OCI-LY7 (cell line): ENCODE measurements around the gene OR3A2. TPM values are rescaled to one million over a fixed set of nuclear protein-coding genes. Genes with fewer than 3 reads are reported as not detected.
"Not testable (repeated sequence)": the region's sequence is repeated elsewhere in the genome, so short reads cannot be mapped to it uniquely, and the experiment has no call there.

Experiments used
- BruUV-seq: library from RNA; stranded (reverse); fragments of 400-500 nt; replicated peaks from 2 replicates; lab custom pipeline; 2021; lab: Mats Ljungman, UMichigan
- CTCF ChIA-PET: fragments of 300-600 bp; sonication (Branson Sonifier 250); formaldehyde crosslinking; loops from one replicate; lab custom pipeline; 2022; ENCODE audit warnings: antibody characterized with exemption; ENCODE audit not compliant: unreplicated experiment; lab: Charles Lee
- POLR2A ChIA-PET: fragments of 300-600 bp; sonication (Branson Sonifier 250); formaldehyde crosslinking; loops from one replicate; lab custom pipeline; 2022; ENCODE audit warnings: antibody characterized with exemption; lab: Charles Lee
- DNase-seq: peaks from one replicate; pipeline ENCODE4 v3.0.0-alpha.2; 2015; ENCODE audit warnings: low spot score
- H2AFZ ChIP-seq: fragments of 200-600 bp; sonication (generic), shearing (Covaris generic); 2 replicates; pipeline ENCODE4 v1.6.1; 2014; ENCODE audit warnings: mild to moderate bottlenecking, antibody characterized with exemption, low read length, moderate library complexity
- H3K27ac ChIP-seq: fragments of 200-600 bp; sonication (generic); 2 replicates; pipeline ENCODE4 v1.5.1; 2014; ENCODE audit warnings: mixed run types, low read depth, mild to moderate bottlenecking, moderate library complexity, low read length, inconsistent platforms; ENCODE audit not compliant: poor library complexity, severe bottlenecking
- H3K36me3 ChIP-seq: fragments of 200-600 bp; sonication (generic); 2 replicates; pipeline ENCODE4 v1.6.1; 2014; ENCODE audit warnings: mild to moderate bottlenecking, antibody characterized with exemption, low read length, moderate library complexity, mixed read lengths; ENCODE audit not compliant: insufficient read depth
- H3K4me1 ChIP-seq: fragments of 200-600 bp; sonication (generic); 2 replicates; pipeline ENCODE4 v1.5.1; 2014; ENCODE audit warnings: mild to moderate bottlenecking, low read length; ENCODE audit not compliant: insufficient read depth, poor library complexity, severe bottlenecking
- H3K4me2 ChIP-seq: fragments of 200-600 bp; sonication (generic); 2 replicates; pipeline ENCODE4 v1.6.1; 2014; ENCODE audit warnings: mild to moderate bottlenecking, low read length
- H3K4me3 ChIP-seq: fragments of 200-600 bp; sonication (generic); 2 replicates; pipeline ENCODE4 v1.5.1; 2014; ENCODE audit warnings: mild to moderate bottlenecking, low read depth, low read length; ENCODE audit not compliant: poor library complexity, severe bottlenecking
- H3K79me2 ChIP-seq: fragments of 200-600 bp; sonication (generic); 2 replicates; pipeline ENCODE4 v1.6.1; 2016; ENCODE audit warnings: low read depth, mild to moderate bottlenecking, low read length, moderate library complexity, mixed read lengths; ENCODE audit not compliant: insufficient read depth
- H3K9me2 ChIP-seq: fragments of 200-600 bp; sonication (generic); 2 replicates; pipeline ENCODE4 v1.6.1; 2016; ENCODE audit warnings: mild to moderate bottlenecking, low read length, mixed read lengths; ENCODE audit not compliant: insufficient read depth
- H3K9me3 ChIP-seq: fragments of 200-600 bp; sonication (generic); 2 replicates; pipeline ENCODE4 v1.6.1; 2014; ENCODE audit warnings: mild to moderate bottlenecking, mixed run types, low read length, mixed read lengths
- H4K20me1 ChIP-seq: fragments of 200-600 bp; sonication (generic); 2 replicates; pipeline ENCODE4 v1.6.1; 2014; ENCODE audit warnings: mild to moderate bottlenecking, antibody characterized with exemption, low read length, moderate library complexity, mixed read lengths; ENCODE audit not compliant: insufficient read depth
- EZH2phosphoT487 ChIP-seq: fragments of 200-600 bp; sonication (generic); IDR thresholded peaks from 2 replicates; pipeline ENCODE4 v1.6.1; 2018; ENCODE audit warnings: low read depth, borderline replicate concordance, mild to moderate bottlenecking, mixed run types, antibody characterized with exemption, low read length, moderate library complexity, mixed read lengths
- intact Hi-C: fragments of 100-400 bp; cut with micrococcal nuclease; formaldehyde crosslinking; loops from one replicate; pipeline ENCODE4 v1.10.0; 2022; ENCODE audit not compliant: unreplicated experiment
- total RNA-seq, 2 experiments: library from RNA; depleted of rRNA in 1 of 2; stranded (reverse); fragments of >200 nt in 1 of 2; shearing (Covaris generic) in 1 of 2; gene quantifications; 2 replicates each; pipeline ENCODE4 v1.2.3, GENCODE V29; 2014 to 2022
- TF ChIP-seq, protein P1 (sequence below): fragments of 200-600 bp; sonication (generic); conservative IDR thresholded peaks from 2 replicates; pipeline ENCODE4 v1.5.1; 2014; ENCODE audit warnings: mild to moderate bottlenecking, antibody characterized with exemption, low read length, moderate library complexity, mixed read lengths

OR3A2 gene
- total RNA-seq, 2 experiments from 2014 or later: not detected

DNA sequence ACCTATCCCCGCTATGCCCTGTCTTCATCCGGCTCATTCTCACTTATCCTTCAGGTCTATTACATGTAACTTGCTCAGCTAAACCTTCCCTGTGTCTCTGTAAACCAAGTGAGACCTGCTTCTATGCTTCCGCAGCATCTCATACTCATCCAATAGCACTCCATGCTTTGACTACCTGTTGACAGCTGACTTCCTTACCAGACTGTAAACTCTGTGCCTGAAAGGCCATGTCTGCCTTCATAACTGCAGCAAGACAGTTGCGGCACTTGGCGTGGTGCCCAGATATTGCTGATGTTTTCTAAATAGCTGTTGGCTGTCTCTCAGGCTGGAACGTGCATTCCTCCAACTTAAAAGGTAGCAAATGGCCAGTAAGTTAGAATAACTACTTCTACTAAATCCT is 13.9 kb upstream of the OR3A2 start:
- no peaks in the 10 kb centered on the region for H3K36me3 ChIP-seq
- TF ChIP-seq EZH2phosphoT487: no peak
- TF ChIP-seq, protein P1, sequence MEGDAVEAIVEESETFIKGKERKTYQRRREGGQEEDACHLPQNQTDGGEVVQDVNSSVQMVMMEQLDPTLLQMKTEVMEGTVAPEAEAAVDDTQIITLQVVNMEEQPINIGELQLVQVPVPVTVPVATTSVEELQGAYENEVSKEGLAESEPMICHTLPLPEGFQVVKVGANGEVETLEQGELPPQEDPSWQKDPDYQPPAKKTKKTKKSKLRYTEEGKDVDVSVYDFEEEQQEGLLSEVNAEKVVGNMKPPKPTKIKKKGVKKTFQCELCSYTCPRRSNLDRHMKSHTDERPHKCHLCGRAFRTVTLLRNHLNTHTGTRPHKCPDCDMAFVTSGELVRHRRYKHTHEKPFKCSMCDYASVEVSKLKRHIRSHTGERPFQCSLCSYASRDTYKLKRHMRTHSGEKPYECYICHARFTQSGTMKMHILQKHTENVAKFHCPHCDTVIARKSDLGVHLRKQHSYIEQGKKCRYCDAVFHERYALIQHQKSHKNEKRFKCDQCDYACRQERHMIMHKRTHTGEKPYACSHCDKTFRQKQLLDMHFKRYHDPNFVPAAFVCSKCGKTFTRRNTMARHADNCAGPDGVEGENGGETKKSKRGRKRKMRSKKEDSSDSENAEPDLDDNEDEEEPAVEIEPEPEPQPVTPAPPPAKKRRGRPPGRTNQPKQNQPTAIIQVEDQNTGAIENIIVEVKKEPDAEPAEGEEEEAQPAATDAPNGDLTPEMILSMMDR: no peak
- H3K79me2 ChIP-seq: no peaks in the 10 kb centered on the region
- ChIA-PET CTCF (no interaction called here), POLR2A (no interaction called here)
- no peak overlapping the region for H3K27ac ChIP-seq
- no peaks in the 10 kb centered on the region for H3K4me1 ChIP-seq
- H3K4me3 ChIP-seq: no peak overlapping the region
- H3K4me2 ChIP-seq: no peak overlapping the region
- H3K9me2 ChIP-seq: no peaks in the 10 kb centered on the region
- H4K20me1 ChIP-seq: no peaks in the 10 kb centered on the region
- intact Hi-C loops: no loop called here
- no peak overlapping the region for H2AFZ ChIP-seq
- no peaks in the 10 kb centered on the region for H3K9me3 ChIP-seq
- no peak for DNase-seq
- BruUV-seq: no TSS peak

DNA sequence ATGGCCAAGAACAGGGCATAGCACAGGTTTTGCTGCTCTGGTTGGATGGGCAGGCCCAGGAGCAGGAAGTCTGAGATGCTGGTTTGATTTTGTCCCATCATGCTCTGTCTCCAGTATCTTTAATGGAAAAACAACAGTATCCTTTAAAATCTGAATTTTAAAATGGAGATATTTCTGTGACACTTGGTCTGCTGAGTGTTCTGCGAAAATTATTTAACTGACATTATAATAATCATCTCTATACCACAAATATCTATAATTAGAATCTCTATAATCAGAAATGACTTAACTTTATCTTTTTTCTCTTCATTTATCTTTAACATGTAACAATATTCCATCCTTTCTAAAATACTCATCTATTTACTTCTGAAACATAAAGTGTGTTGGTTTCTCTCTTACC is 12.2 kb upstream of the OR3A2 start, which contains the start of gene OR1E1:
Gene OR1E1, minus strand, starts transcription at position 101 of the 400 bp plus-strand sequence. Its CDS starts 0 bp downstream, at position 101.
- Histone ChIP-seq H3K36me3 (no peaks in the 10 kb centered on the region), H4K20me1 (no peaks in the 10 kb centered on the region), H3K9me2 (peaks cover 3% of the 10 kb centered on the region; the same call in 1 of the 2 replicates), H3K4me3 (no peak within 1 kb of the TSS), H2AFZ (no peak within 1 kb of the TSS), H3K27ac (no peak within 1 kb of the TSS), H3K9me3 (no peaks in the 10 kb centered on the region), H3K4me1 (no peaks in the 10 kb centered on the region), H3K79me2 (no peaks in the 10 kb centered on the region), H3K4me2 (no peak within 1 kb of the TSS)
- POLR2A ChIA-PET: no interaction called here
- TF ChIP-seq, protein P1: no peak
- TF ChIP-seq EZH2phosphoT487: no peak
- no TSS peak for BruUV-seq
- CTCF ChIA-PET: no interaction called here
- DNase-seq: no peak
- intact Hi-C loops: no loop called here

DNA sequence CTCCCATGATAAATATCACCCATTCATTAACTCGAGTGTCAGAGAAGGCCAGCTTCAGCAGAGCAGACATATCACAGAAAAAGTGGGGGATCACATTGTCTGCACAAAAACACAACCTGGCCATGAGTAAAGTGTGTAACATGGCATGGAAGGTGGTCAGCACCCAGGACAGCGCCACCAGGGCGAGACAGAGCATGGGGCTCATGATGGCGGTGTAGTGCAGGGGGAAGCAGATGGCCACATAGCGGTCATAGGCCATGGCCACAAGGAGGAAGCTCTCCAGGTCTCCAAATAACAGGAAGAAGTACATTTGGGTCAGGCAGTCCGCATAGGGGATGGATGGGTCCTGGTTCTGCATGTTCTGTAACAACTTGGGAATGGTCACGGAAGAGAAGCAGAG is 11.7 kb upstream of the OR3A2 start:
- POLR2A ChIA-PET, H2AFZ ChIP-seq, H3K9me2 ChIP-seq, H3K4me3 ChIP-seq, H4K20me1 ChIP-seq, CTCF ChIA-PET, intact Hi-C loops, H3K79me2 ChIP-seq, H3K4me2 ChIP-seq, H3K27ac ChIP-seq, BruUV-seq, H3K9me3 ChIP-seq, H3K36me3 ChIP-seq, H3K4me1 ChIP-seq, DNase-seq: not testable (repeated sequence)
